ENCODE data around the gene CREG1.

Gene CREG1

DNA sequence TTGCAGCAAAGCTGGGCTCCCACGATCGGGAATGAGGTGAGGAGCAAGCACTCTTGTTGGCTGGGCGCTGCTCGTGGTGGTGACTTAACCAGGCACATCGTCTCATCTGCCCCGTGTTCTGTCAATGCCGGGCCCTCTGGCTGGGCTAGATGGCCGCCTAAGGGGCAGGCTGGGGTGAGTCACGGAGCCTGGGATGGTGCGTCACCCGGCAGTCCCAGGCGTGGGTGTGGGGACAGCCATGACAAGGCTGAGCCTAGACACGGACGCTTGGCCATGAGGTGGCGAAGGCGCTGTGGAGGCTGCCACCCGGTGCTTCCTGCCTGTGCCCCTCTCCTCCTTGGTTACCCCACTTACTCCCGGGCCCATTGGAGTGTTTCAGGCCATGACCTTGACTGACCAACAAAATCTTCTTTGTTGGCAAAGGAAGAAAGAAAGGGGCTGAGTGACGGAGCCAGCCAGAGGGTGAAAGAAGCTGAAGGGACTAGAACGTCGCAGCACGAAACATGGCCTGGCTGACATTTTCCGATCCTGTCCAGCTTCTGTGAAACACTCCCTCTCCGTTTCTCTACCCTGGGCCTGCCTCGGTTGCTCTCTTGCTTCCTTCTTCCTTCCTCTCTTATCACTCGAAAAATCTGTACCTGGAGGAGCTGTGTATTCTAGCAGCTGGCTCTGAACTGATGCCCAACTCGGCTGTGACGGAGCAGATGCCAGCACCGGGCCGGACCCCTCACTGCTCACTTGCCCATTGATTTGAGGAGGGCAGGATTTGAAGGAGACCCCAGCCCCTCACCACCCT is 35.8 kb downstream of the CREG1 start:
- CTCF ChIA-PET: interaction anchor here (1.0 to 3.6 kb wide), 4 partner anchors 10 to 22 kb away, joined by 3 to 19 read pairs (median 6); no protein-coding TSS in a partner anchor
- no peak for TF ChIP-seq CTCF (IDR thresholded peaks at IDR 0.05; ENCODE audit: control extremely low read depth, extremely low read depth, low read depth, missing control alignments)
- POLR2A ChIA-PET: no interaction called here
- DNase-seq (ENCODE audit: extremely low spot score): no peak

GRCh38 chr1:167516404-167517388 is 36.9 kb downstream of the CREG1 start:
- ChIA-PET CTCF (interaction anchor here (1.0 to 3.6 kb wide), 5 partner anchors 11 to 23 kb away, joined by 3 to 19 read pairs (median 8); no protein-coding TSS in a partner anchor), POLR2A (no interaction called here)
- TF ChIP-seq CTCF (IDR thresholded peaks at IDR 0.05; ENCODE audit: control extremely low read depth, extremely low read depth, low read depth, missing control alignments): no peak
- DNase-seq (ENCODE audit: extremely low spot score): no peak

DNA sequence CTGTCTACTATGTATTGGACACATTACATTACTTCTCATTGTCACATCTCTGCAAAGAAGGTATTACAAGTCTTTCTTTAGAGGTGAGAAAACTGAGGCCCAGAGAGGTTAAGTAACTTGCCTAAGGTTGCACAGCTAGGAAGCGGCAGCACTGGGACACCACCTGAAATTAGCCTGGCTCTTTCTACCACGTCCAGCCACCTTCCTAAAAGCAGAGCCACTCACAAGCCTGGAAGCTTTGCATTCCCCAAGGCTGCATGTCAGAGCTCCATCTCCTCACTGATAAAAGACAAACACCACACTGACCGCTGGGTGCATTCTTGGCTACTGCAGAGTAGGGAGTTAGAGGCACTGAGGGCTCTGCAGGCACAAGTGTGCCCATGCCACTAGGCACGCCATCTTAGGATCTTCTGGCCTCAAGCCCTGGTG is 37.7 kb downstream of the CREG1 start:
- ChIA-PET POLR2A (no interaction called here), CTCF (interaction anchor here (1.2 to 3.6 kb wide), 7 partner anchors 11 to 606 kb away, joined by 3 to 19 read pairs (median 8); no protein-coding TSS in a partner anchor)
- DNase-seq (ENCODE audit: extremely low spot score): no peak
- TF ChIP-seq CTCF (IDR thresholded peaks at IDR 0.05; ENCODE audit: control extremely low read depth, extremely low read depth, low read depth, missing control alignments): no peak

DNA sequence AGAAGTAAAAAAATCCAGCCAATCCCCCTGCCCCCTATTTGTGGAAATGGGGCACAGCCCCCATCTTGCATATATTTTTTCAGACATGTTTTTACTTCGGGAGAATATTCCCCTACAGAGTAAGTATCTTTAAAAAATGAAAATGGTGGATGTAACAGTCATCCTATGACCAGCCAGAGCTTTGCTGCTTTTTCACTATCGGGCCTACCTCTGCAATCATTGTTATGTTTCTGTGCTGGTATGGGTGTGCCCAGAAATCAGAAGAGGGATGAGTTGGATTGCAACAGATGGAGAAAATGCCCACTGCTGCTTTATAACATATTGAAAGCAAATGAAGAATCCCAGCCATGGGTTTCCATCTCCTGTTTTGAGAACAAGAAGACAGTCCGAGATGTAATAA is 38.1 kb downstream of the CREG1 start:
- CTCF ChIA-PET: interaction anchor here (0.9 to 2.8 kb wide), 7 partner anchors 10 to 605 kb away, joined by 3 to 13 read pairs (median 6); no protein-coding TSS in a partner anchor
- no peak for TF ChIP-seq CTCF (IDR thresholded peaks at IDR 0.05; ENCODE audit: control extremely low read depth, extremely low read depth, low read depth, missing control alignments)
- POLR2A ChIA-PET: no interaction called here
- DNase-seq (ENCODE audit: extremely low spot score): no peak

DNA sequence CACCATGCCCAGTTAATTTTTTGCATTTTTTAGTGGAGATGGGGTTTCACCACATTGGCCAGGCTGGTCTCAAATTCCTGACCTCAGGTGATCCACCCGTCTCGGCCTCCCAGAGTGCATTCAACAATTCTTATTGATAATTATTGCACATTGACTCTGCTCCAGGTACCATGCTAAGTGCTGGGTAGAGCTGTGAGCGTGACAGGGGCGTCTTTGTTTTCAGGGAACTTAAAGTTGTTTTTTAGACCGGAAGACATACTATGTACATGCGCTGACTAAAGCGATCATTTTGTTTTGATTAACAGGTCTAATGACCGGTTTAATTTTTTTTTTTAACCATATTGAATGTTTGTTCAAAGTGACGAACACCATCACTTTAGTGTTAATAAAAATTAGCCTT is 39.3 kb downstream of the CREG1 start:
- ChIA-PET CTCF (interaction anchor here (1.9 kb wide), 1 partner anchor 20 kb away, joined by 13 read pairs; no protein-coding TSS in a partner anchor), POLR2A (no interaction called here)
- no peak for DNase-seq (ENCODE audit: extremely low spot score)
- no peak for TF ChIP-seq CTCF (IDR thresholded peaks at IDR 0.05; ENCODE audit: control extremely low read depth, extremely low read depth, low read depth, missing control alignments)

- DNase-seq (ENCODE audit: extremely low spot score): no peak
- POLR2A ChIA-PET: no interaction called here
- TF ChIP-seq CTCF (IDR thresholded peaks at IDR 0.05; ENCODE audit: control extremely low read depth, extremely low read depth, low read depth, missing control alignments): no peak
- CTCF ChIA-PET: no interaction called here
These were observed 41.4 kb downstream of the CREG1 start for GRCh38 chr1:167512046-167512654.

Measured in GM10248 (cell line).